ENCODE results near the gene PLEKHD1. TPM values are rescaled to one million over a fixed set of nuclear protein-coding genes. Genes with fewer than 3 reads are reported as not detected.

Gene PLEKHD1
- total RNA-seq, 2 donors from 2014 or later, result 0.05 to 0.10 TPM

GRCh38 chr14:69519204-69520100, 34.9 kb downstream of the PLEKHD1 start:
- no peak overlapping the region for H3K4me3 ChIP-seq
- no peak overlapping the region for H3K27ac ChIP-seq
- H3K9ac ChIP-seq (ENCODE audit: low read depth in 2 of 2, low read length in 2 of 2), result no peak overlapping the region
- intact Hi-C loops (cut with DNase I), result no loop called here
- H3K4me1 ChIP-seq, result no peaks in the 10 kb centered on the region
- DNase-seq, result no peak
- H3K9me3 ChIP-seq, result no peaks in the 10 kb centered on the region
- no peak for TF ChIP-seq CTCF (IDR thresholded peaks at IDR 0.05)
- H3K36me3 ChIP-seq, result no peaks in the 10 kb centered on the region
- H3K27me3 ChIP-seq, result no peaks in the 10 kb centered on the region

- Histone ChIP-seq H3K27ac (no peak overlapping the region), H3K9ac (ENCODE audit: low read depth in 2 of 2, low read length in 2 of 2) (no peak overlapping the region), H3K4me1 (no peaks in the 10 kb centered on the region), H3K27me3 (no peaks in the 10 kb centered on the region), H3K4me3 (no peak overlapping the region), H3K9me3 (no peaks in the 10 kb centered on the region), H3K36me3 (no peaks in the 10 kb centered on the region)
- intact Hi-C loops (cut with DNase I), result no loop called here
- no peak for TF ChIP-seq CTCF (IDR thresholded peaks at IDR 0.05)
- DNase-seq, result no peak
These were observed 37.5 kb downstream of the PLEKHD1 start for GRCh38 chr14:69522026-69522425.

DNA sequence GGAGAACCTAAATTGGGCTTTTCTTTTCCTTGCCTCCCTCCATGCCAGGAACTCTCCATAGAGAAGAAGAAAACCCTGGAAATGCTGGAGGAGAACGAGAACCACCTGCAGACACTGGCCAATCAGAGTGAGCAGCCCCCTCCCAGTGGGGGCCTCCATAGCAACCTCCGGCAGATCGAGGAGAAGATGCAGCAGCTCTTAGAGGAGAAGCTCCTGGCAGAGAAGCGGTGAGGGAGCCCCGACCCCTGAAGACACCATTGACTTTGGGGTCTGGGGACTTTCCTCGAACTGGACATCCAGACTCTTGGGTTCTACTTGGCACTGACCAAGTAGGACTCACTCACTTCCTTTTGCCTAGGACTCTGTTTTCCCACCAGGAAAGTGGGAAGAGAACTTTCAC, 41.4 kb downstream of the PLEKHD1 start:
- Histone ChIP-seq H3K4me1 (no peaks in the 10 kb centered on the region), H3K9me3 (no peaks in the 10 kb centered on the region), H3K36me3 (no peaks in the 10 kb centered on the region), H3K4me3 (no peak overlapping the region), H3K27me3 (no peaks in the 10 kb centered on the region), H3K9ac (ENCODE audit: low read depth in 2 of 2, low read length in 2 of 2) (no peak overlapping the region), H3K27ac (no peak overlapping the region)
- no peak for DNase-seq
- TF ChIP-seq CTCF (IDR thresholded peaks at IDR 0.05), result no peak
- intact Hi-C loops (cut with DNase I), result no loop called here

DNA sequence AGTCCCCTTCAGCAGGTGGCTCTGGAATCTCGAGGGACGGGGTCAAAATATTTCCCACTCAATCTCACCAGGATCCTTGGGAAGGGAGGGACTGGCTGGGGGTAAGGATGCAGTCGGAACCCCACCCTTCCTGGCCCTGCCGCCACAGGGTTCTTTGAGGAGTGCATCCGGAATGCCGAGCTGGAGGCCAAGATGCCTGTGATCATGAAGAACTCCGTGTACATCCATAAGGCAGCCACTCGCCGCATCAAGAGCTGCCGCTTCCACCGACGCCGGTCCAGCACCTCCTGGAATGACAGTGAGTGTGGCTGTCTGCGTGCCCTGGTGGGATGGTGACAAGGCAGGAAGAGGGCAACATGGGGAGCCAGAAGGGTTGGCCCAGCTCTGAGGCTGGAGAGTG, 43.1 kb downstream of the PLEKHD1 start:
- Histone ChIP-seq H3K36me3 (no peaks in the 10 kb centered on the region), H3K27ac (no peak overlapping the region), H3K9me3 (no peaks in the 10 kb centered on the region), H3K9ac (ENCODE audit: low read depth in 2 of 2, low read length in 2 of 2) (no peak overlapping the region), H3K4me1 (no peaks in the 10 kb centered on the region), H3K27me3 (no peaks in the 10 kb centered on the region), H3K4me3 (no peak overlapping the region)
- intact Hi-C loops (cut with DNase I), result no loop called here
- no peak for DNase-seq
- TF ChIP-seq CTCF (IDR thresholded peaks at IDR 0.05), result no peak

DNA sequence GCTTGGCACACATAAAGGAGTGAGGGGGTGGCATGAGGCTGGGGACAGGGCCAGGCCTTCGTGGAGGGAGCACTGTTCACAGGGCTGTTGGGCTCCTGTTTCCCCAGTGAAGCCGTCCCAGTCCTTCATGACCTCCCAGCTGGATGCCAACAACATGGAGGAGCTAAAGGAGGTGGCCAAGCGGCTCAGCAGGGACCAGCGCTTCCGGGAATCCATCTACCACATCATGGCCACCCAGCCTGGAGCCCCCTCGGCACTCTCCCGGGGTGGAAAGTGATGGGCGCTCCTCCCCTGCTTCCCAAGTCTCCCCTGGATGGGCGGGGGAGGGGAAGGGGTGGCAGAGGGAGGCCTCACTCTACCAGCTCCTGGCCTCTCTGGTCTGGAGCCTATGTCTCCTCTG, 43.6 kb downstream of the PLEKHD1 start:
- TF ChIP-seq CTCF (IDR thresholded peaks at IDR 0.05), result no peak
- no peak overlapping the region for H3K4me3 ChIP-seq
- intact Hi-C loops (cut with DNase I), result no loop called here
- no peaks in the 10 kb centered on the region for H3K36me3 ChIP-seq
- no peak overlapping the region for H3K27ac ChIP-seq
- no peak overlapping the region for H3K9ac ChIP-seq (ENCODE audit: low read depth in 2 of 2, low read length in 2 of 2)
- DNase-seq, result no peak
- H3K9me3 ChIP-seq, result no peaks in the 10 kb centered on the region
- no peaks in the 10 kb centered on the region for H3K4me1 ChIP-seq
- H3K27me3 ChIP-seq, result no peaks in the 10 kb centered on the region
